ENCODE data around the gene TENT4A. TPM values are rescaled to one million over a fixed set of nuclear protein-coding genes. Genes with fewer than 3 reads are reported as not detected.
A peak's percentile ranks its signal among the peaks of the same experiment; 100 is the strongest.

TENT4A gene
- total and polyA plus RNA-seq, 10 of the 15 experiments (the other 5 are each of a cell fraction or from before 2014, with no cell fraction given): 1.4 to 30.6 (median 12.5) TPM

DNA sequence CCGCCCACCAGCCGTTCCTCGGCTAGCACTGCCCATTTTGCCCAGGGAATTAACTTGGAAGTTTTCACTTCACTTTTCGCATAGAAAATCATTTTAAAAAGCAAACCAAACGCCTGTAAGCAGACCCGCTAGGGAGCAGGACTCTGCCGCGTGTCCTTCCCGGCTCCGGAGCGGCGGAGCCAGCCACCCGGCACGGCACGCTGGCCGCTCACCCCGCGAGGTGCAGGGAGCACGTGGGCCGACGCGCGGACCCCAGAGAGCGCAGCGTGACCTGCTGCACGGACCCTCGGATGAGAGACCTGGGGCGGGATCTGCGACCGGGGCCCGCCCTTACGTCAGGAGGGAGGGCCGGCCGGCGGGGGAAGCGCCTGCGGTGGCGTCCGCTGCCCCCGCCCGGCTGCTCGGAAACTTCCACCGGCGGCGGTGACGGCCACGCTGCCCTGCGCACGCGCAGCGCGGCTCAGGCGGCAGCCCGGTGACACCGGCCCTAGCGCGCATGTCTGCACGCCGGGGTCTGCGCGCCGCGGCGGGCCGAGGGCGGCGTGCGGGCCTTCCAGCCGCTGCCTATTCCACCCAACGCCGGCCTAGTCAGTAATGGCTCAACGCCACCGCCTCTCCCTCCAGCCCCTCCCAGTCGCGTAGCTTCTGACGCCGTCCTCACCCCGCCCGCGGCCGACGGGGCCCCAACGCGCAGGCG is 507 bp upstream of the TENT4A start (continued):
- TF ChIP-seq TCF7 (IDR thresholded peaks at IDR 0.05; ENCODE audit: borderline replicate concordance) (no peak), ESRRA (IDR thresholded peaks at IDR 0.05; ENCODE audit: low read length) (no peak), EZH2 (IDR thresholded peaks at IDR 0.05; ENCODE audit: borderline replicate concordance, control insufficient read depth, low read depth, low read length) (no peak), PAX8 (IDR thresholded peaks at IDR 0.05) (no peak), NRF1 (conservative IDR thresholded peaks at IDR 0.05; ENCODE audit: low read depth, low read length) (peak; percentile 66), TARDBP (IDR thresholded peaks at IDR 0.05; ENCODE audit: borderline replicate concordance) (no peak; the same call in 1 of the 2 replicates), PML (IDR thresholded peaks at IDR 0.05; ENCODE audit: low read length) (no peak), SP1 (IDR thresholded peaks at IDR 0.05; ENCODE audit: low read depth, low read length) (peak; percentile 24), RAD51 (IDR thresholded peaks at IDR 0.05) (no peak), STAT1 (conservative IDR thresholded peaks at IDR 0.05) (0 out of 2 replicates have a peak, but pooled peaks have one; percentile 65), YBX1 (IDR thresholded peaks at IDR 0.05) (no peak)
- TF ChIP-seq, protein P1, sequence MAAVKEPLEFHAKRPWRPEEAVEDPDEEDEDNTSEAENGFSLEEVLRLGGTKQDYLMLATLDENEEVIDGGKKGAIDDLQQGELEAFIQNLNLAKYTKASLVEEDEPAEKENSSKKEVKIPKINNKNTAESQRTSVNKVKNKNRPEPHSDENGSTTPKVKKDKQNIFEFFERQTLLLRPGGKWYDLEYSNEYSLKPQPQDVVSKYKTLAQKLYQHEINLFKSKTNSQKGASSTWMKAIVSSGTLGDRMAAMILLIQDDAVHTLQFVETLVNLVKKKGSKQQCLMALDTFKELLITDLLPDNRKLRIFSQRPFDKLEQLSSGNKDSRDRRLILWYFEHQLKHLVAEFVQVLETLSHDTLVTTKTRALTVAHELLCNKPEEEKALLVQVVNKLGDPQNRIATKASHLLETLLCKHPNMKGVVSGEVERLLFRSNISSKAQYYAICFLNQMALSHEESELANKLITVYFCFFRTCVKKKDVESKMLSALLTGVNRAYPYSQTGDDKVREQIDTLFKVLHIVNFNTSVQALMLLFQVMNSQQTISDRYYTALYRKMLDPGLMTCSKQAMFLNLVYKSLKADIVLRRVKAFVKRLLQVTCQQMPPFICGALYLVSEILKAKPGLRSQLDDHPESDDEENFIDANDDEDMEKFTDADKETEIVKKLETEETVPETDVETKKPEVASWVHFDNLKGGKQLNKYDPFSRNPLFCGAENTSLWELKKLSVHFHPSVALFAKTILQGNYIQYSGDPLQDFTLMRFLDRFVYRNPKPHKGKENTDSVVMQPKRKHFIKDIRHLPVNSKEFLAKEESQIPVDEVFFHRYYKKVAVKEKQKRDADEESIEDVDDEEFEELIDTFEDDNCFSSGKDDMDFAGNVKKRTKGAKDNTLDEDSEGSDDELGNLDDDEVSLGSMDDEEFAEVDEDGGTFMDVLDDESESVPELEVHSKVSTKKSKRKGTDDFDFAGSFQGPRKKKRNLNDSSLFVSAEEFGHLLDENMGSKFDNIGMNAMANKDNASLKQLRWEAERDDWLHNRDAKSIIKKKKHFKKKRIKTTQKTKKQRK (IDR thresholded peaks at IDR 0.05; ENCODE audit: low read depth, low read length): no peak
- TF ChIP-seq, protein P2, sequence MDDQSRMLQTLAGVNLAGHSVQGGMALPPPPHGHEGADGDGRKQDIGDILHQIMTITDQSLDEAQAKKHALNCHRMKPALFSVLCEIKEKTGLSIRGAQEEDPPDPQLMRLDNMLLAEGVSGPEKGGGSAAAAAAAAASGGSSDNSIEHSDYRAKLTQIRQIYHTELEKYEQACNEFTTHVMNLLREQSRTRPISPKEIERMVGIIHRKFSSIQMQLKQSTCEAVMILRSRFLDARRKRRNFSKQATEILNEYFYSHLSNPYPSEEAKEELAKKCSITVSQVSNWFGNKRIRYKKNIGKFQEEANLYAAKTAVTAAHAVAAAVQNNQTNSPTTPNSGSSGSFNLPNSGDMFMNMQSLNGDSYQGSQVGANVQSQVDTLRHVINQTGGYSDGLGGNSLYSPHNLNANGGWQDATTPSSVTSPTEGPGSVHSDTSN (IDR thresholded peaks at IDR 0.05; ENCODE audit: insufficient replicate concordance, low read depth, low read length): no peak
- TF ChIP-seq, protein P3, sequence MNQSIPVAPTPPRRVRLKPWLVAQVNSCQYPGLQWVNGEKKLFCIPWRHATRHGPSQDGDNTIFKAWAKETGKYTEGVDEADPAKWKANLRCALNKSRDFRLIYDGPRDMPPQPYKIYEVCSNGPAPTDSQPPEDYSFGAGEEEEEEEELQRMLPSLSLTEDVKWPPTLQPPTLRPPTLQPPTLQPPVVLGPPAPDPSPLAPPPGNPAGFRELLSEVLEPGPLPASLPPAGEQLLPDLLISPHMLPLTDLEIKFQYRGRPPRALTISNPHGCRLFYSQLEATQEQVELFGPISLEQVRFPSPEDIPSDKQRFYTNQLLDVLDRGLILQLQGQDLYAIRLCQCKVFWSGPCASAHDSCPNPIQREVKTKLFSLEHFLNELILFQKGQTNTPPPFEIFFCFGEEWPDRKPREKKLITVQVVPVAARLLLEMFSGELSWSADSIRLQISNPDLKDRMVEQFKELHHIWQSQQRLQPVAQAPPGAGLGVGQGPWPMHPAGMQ (IDR thresholded peaks at IDR 0.05; ENCODE audit: borderline replicate concordance): no peak
- TF ChIP-seq, protein P4, sequence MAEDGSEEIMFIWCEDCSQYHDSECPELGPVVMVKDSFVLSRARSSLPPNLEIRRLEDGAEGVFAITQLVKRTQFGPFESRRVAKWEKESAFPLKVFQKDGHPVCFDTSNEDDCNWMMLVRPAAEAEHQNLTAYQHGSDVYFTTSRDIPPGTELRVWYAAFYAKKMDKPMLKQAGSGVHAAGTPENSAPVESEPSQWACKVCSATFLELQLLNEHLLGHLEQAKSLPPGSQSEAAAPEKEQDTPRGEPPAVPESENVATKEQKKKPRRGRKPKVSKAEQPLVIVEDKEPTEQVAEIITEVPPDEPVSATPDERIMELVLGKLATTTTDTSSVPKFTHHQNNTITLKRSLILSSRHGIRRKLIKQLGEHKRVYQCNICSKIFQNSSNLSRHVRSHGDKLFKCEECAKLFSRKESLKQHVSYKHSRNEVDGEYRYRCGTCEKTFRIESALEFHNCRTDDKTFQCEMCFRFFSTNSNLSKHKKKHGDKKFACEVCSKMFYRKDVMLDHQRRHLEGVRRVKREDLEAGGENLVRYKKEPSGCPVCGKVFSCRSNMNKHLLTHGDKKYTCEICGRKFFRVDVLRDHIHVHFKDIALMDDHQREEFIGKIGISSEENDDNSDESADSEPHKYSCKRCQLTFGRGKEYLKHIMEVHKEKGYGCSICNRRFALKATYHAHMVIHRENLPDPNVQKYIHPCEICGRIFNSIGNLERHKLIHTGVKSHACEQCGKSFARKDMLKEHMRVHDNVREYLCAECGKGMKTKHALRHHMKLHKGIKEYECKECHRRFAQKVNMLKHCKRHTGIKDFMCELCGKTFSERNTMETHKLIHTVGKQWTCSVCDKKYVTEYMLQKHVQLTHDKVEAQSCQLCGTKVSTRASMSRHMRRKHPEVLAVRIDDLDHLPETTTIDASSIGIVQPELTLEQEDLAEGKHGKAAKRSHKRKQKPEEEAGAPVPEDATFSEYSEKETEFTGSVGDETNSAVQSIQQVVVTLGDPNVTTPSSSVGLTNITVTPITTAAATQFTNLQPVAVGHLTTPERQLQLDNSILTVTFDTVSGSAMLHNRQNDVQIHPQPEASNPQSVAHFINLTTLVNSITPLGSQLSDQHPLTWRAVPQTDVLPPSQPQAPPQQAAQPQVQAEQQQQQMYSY (CRISPR knock-in tag; IDR thresholded peaks at IDR 0.05): no peak
- TF ChIP-seq, protein P5, sequence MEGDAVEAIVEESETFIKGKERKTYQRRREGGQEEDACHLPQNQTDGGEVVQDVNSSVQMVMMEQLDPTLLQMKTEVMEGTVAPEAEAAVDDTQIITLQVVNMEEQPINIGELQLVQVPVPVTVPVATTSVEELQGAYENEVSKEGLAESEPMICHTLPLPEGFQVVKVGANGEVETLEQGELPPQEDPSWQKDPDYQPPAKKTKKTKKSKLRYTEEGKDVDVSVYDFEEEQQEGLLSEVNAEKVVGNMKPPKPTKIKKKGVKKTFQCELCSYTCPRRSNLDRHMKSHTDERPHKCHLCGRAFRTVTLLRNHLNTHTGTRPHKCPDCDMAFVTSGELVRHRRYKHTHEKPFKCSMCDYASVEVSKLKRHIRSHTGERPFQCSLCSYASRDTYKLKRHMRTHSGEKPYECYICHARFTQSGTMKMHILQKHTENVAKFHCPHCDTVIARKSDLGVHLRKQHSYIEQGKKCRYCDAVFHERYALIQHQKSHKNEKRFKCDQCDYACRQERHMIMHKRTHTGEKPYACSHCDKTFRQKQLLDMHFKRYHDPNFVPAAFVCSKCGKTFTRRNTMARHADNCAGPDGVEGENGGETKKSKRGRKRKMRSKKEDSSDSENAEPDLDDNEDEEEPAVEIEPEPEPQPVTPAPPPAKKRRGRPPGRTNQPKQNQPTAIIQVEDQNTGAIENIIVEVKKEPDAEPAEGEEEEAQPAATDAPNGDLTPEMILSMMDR (IDR thresholded peaks at IDR 0.05 in 2 of 3, conservative IDR thresholded peaks at IDR 0.05 in 1 of 3; ENCODE audit: control insufficient read depth in 2 of 3, extremely low read depth in 1 of 3, insufficient read depth in 1 of 3, low read depth in 3 of 3, low read length in 3 of 3): peak in 1 of 3 experiments; percentile 30; a peak in 2 of 6 replicates
